Measurements from ENCODE around the gene FUT4.
A peak's percentile ranks its signal among the peaks of the same experiment; 100 is the strongest.

Gene FUT4

DNA sequence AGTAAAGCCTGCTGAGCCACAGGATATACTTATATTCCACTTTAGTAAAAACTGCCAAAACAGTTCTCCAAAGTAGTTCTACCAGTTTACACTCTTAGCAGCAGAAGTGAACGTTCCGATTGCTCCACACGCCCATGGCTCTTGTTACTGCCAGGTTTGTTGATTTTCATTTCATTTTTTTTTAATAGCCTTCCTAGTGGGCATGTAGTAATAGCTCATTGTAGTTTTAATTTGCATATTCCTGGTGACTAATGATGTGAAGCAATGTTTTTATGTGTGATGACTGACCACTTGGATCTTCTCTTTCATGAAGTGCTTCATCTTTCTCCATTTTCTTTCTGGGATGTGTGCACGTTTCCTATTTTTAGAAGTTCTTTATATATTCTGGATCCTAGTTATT lies 36.2 kb upstream of the FUT4 start:
- no peak overlapping the region for H3K27ac Mint-ChIP-seq
- no peaks in the 10 kb centered on the region for H3K9me3 Mint-ChIP-seq
- TF ChIP-seq CTCF (IDR thresholded peaks at IDR 0.05; ENCODE audit: unreplicated experiment in 3 of 3) = no peak
- peaks cover 6% of the 10 kb centered on the region for H3K4me1 Mint-ChIP-seq
- no peak overlapping the region for H3K4me3 Mint-ChIP-seq
- peaks cover 23% of the 10 kb centered on the region for H3K27me3 Mint-ChIP-seq (ENCODE audit: low read depth)
- no peaks in the 10 kb centered on the region for H3K36me3 Mint-ChIP-seq (ENCODE audit: low read depth)

- Mint-ChIP-seq H3K4me1 (peaks cover 6% of the 10 kb centered on the region), H3K4me3 (peak within 1 kb of the TSS; percentile 85 to 87 (median 85)), H3K27ac (no peak within 1 kb of the TSS), H3K9me3 (no peaks in the 10 kb centered on the region), H3K36me3 (ENCODE audit: low read depth) (no peaks in the 10 kb centered on the region), H3K27me3 (ENCODE audit: low read depth) (peaks cover 40% of the 10 kb centered on the region)
- TF ChIP-seq CTCF (IDR thresholded peaks at IDR 0.05; ENCODE audit: unreplicated experiment in 3 of 3) = no peak
Observed at GRCh38 chr11:94511932-94512781, 31.6 kb upstream of the FUT4 start, which contains the start of gene C11orf97. Gene C11orf97 (plus strand): TSS chr11:94512461. CDS start chr11:94512529, 68 bp downstream.

GRCh38 chr11:94513091-94513490 lies 30.6 kb upstream of the FUT4 start:
- H3K36me3 Mint-ChIP-seq (ENCODE audit: low read depth) = no peaks in the 10 kb centered on the region
- TF ChIP-seq CTCF (IDR thresholded peaks at IDR 0.05; ENCODE audit: unreplicated experiment in 3 of 3) = no peak
- no peaks in the 10 kb centered on the region for H3K9me3 Mint-ChIP-seq
- H3K4me3 Mint-ChIP-seq = peak overlapping the region; percentile 38 to 85 (median 85)
- no peak overlapping the region for H3K27ac Mint-ChIP-seq
- peaks cover 39% of the 10 kb centered on the region for H3K27me3 Mint-ChIP-seq (ENCODE audit: low read depth)
- H3K4me1 Mint-ChIP-seq = peaks cover 6% of the 10 kb centered on the region

GRCh38 chr11:94515398-94515797 lies 28.3 kb upstream of the FUT4 start:
- Mint-ChIP-seq H3K4me1 (peaks cover 6% of the 10 kb centered on the region), H3K36me3 (ENCODE audit: low read depth) (no peaks in the 10 kb centered on the region), H3K4me3 (no peak overlapping the region), H3K27ac (no peak overlapping the region), H3K27me3 (ENCODE audit: low read depth) (peaks cover 33% of the 10 kb centered on the region), H3K9me3 (no peaks in the 10 kb centered on the region)
- TF ChIP-seq CTCF (IDR thresholded peaks at IDR 0.05; ENCODE audit: unreplicated experiment in 3 of 3) = no peak

GRCh38 chr11:94516725-94517124 lies 27.0 kb upstream of the FUT4 start:
- Mint-ChIP-seq H3K4me1 (peaks cover 6% of the 10 kb centered on the region), H3K27ac (no peak overlapping the region), H3K9me3 (no peaks in the 10 kb centered on the region)

More at GRCh38 chr11:94516725-94517124, 27.0 kb upstream of the FUT4 start:
- Mint-ChIP-seq H3K4me3 (no peak overlapping the region), H3K36me3 (ENCODE audit: low read depth) (no peaks in the 10 kb centered on the region), H3K27me3 (ENCODE audit: low read depth) (peaks cover 27% of the 10 kb centered on the region)
- TF ChIP-seq CTCF (IDR thresholded peaks at IDR 0.05; ENCODE audit: unreplicated experiment in 3 of 3) = no peak
